HG03432 (cell line): ENCODE data around the gene SLC25A24.
"Not testable (repeated sequence)": the region's sequence is repeated elsewhere in the genome, so short reads cannot be mapped to it uniquely, and the experiment has no call there.

Experiments
- ATAC-seq: cut with Tn5 transposase; IDR thresholded peaks from one replicate; pipeline ENCODE4 v1.9.1; 2021; ENCODE audit warnings: mild to moderate bottlenecking, moderate library complexity; ENCODE audit not compliant: unreplicated experiment

SLC25A24 gene

GRCh38 chr1:108199201-108199691, 897 bp downstream of the SLC25A24 start:
- ATAC-seq: no peak

- no peak for ATAC-seq
Measured at GRCh38 chr1:108194051-108194450, 6.1 kb downstream of the SLC25A24 start.

DNA sequence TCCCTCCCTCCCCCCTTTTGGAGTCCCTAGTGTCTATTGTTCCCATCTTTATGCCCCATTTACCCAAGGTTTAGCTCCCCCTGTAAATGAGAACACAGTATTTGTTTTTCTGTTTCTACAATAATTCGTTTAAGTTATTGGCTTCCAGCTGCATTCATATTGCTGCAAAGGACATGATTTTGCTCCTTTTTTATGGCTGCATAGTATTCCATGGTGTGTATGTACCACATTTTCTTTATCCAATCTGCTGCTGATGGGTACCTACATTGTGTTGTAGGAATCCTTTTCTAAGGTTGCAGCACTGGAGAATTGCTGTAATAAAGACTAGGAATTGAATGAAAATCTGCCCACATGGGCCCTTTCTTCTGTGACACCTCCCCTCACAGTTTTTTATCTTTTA, 6.8 kb downstream of the SLC25A24 start:
- no peak for ATAC-seq

- ATAC-seq: no peak
Measured at GRCh38 chr1:108192581-108192980, 7.6 kb downstream of the SLC25A24 start.

DNA sequence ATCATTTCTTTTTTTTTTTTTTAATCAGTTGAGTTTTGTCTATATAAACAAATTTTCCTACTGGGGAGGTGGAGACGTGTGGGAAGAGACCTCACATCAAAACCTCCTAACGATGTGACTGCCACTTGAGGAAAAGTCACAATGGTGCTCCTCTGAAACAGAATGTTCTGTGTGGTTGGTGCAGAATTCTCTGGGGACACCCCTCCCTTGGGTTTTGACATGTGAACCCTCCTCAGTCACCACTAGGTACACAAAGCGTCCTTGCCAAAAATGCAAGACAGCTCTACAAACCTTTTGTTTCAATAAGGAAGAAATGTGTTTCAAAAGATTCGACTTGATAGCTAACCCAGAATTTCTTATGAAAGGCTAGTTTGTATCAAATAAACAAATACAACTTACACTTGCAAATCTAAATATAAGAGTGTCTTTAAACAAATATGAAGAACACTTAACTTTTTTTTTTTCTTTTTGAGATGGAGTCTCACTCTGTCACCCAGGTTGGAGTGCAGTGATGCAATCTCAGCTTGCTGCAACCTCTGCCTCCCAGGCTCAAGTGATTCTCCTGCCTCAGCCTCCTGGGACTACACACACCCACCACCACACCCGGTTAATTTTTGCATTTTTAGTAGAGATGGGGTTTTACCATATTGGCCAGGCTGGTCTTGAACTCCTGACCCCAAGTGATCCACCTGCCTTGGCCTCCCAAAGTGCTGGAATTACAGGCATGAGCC, 9.3 kb downstream of the SLC25A24 start:
- peak; percentile 60 for ATAC-seq

- no peak for ATAC-seq
Measured at GRCh38 chr1:108190001-108190634, 10.0 kb downstream of the SLC25A24 start.

- no peak for ATAC-seq
Measured at GRCh38 chr1:108188801-108189200, 11.3 kb downstream of the SLC25A24 start.

- no peak for ATAC-seq
Measured at GRCh38 chr1:108182959-108183700, 17.0 kb downstream of the SLC25A24 start.

DNA sequence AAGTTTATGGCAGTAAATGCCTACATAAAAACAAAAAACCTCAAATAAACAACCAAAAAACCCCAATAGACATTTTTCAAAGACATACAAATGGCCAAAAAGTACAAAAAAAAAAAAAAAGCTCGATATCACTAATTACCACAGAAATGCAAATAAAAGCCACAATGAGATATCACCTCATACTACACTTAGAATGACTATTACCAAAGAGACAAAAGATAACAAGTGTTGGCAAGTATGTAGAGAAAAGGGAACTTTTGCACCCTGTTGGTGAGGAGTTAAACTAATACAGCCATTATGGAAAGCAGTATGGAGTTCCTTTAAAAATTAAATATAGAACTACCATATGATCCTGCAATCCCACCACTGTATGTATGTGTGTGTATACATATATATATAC, 21.1 kb downstream of the SLC25A24 start:
- no peak for ATAC-seq

DNA sequence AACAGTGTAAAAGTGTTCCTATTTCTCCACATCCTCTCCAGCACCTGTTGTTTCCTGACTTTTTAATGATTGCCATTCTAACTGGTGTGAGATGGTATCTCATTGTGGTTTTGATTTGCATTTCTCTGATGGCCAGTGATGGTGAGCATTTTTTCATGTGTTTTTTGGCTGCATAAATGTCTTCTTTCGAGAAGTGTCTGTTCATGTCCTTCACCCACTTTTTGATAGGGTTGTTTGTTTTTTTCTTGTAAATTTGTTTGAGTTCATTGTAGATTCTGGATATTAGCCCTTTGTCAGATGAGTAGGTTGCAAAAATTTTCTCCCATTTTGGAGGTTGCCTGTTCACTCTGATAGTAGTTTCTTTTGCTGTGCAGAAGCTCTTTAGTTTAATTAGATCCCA, 37.7 kb downstream of the SLC25A24 start:
- ATAC-seq: not testable (repeated sequence)

GRCh38 chr1:108159951-108160350, 40.2 kb downstream of the SLC25A24 start:
- not testable (repeated sequence) for ATAC-seq

- no peak for ATAC-seq
Measured at GRCh38 chr1:108158893-108159453, 41.2 kb downstream of the SLC25A24 start.

- ATAC-seq: no peak
Measured at GRCh38 chr1:108154314-108154713, 45.8 kb downstream of the SLC25A24 start.

DNA sequence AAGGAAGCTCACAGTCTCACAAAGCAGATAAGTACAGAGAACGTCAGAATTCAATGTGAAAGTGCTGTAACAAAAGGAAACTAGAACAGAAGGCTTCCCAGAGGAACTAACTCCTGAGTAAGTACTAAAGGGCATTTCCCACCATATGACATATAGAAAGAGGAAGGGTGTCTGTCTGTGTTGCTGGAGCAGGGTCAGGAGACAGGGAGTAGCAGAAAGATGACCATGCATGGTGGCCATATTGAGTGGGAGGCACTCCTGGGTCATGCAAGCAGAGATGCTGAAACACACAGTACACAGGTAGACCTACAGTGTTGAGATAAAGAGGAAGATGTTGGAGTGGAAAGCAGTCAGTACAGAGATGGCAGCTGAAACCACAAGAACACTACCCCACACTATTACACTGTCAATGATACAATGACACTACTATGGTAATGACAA, 47.3 kb downstream of the SLC25A24 start:
- peak; percentile 51 for ATAC-seq

- no peak for ATAC-seq
Measured at GRCh38 chr1:108151548-108151947, 48.6 kb downstream of the SLC25A24 start.

GRCh38 chr1:108149796-108150467, 50.2 kb downstream of the SLC25A24 start:
- ATAC-seq: no peak

- not testable (repeated sequence) for ATAC-seq
Measured at GRCh38 chr1:108144569-108144968, 55.6 kb downstream of the SLC25A24 start.

DNA sequence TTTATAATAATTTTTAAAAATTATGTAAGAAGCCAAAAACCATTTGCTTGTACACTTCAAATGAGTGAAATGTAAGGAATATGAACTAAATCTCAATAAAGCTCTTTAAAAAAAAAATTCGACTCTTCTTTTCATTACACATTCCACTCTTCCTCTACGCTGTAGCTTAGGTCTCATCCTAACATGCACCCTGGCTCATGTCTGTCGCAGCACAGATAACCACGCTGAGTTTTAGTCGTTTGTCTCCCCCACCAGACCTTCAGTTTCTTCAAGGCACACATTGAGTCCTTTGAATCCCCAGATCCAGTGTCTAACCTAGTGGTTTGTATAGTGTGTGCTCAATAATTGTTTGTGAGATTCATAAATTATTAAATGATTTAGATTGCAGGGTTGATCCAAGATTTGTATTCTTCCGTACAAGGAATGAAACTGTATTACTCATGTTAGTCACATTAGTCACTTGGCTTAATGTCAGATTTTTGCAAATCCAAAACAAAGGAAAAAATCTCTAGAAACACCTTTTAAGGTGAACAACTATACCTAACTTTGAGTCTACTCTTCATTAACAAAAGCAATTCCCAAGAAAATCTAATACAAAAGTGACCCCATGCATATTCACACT, 57.3 kb downstream of the SLC25A24 start:
- ATAC-seq: no peak

DNA sequence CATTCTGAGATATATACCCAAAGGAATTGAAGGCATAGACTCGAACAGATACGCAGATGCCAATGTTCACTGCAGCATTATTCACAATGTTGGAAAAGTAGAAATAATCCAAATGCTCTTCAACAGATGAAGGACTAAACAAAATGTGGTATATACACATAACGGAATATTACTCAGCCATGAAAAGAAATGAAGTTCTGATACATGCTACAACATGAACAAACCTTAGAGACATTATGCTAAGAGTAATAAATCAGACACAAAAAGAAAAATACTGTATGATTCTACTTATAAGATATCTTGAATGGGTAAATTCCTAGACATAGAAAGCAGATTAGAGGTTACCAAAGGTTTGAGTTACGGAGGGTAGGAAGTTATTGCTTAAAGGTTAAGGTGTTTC, 57.9 kb downstream of the SLC25A24 start:
- ATAC-seq: no peak

DNA sequence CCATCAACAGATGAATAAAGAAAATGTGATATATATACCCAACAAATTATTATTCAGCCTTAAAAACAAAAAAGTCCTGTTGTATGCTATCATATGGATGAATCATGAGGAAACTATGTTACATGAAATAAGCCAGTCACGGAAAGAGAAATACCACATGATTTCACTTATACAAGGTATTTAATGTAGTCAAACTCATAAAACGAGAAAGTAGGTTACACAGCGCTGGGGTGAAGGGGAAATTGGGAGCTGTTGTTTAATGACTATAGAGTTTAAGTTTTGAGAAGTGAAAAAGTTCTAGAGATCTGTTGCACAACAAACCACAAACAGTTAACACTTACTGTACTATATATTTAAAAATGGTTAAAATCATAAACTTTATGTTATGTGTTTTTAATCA, 58.5 kb downstream of the SLC25A24 start:
- ATAC-seq: no peak
